Ureter (tissue), 1 donor: ENCODE results near the gene USP32. TPM values are rescaled to one million over a fixed set of nuclear protein-coding genes. Genes with fewer than 3 reads are reported as not detected.
"Not testable (repeated sequence)": the region's sequence is repeated elsewhere in the genome, so short reads cannot be mapped to it uniquely, and the experiment has no call there.

Source experiments
- DNase-seq: peaks from one replicate; pipeline ENCODE4 v3.0.0-alpha.2; 2020; ENCODE audit warnings: low spot score
- total RNA-seq: library from RNA; stranded (reverse); gene quantifications from one replicate; pipeline ENCODE4 v1.2.4, GENCODE V29; 2023
- donor health status: DM: yes; HTN: yes; CAD: no.

USP32 gene
- total RNA-seq, 1 donor from 2014 or later: 38.8 TPM

- no peak for DNase-seq
Measured at GRCh38 chr17:60410001-60410400, 18.1 kb upstream of the USP32 start.

- DNase-seq: no peak
Measured at GRCh38 chr17:60406887-60407286, 15.0 kb upstream of the USP32 start.

- no peak for DNase-seq
Measured at GRCh38 chr17:60403962-60404361, 12.0 kb upstream of the USP32 start.

- DNase-seq: no peak
Measured at GRCh38 chr17:60403523-60403810, 11.5 kb upstream of the USP32 start.

- no peak for DNase-seq
Measured at GRCh38 chr17:60401819-60402218, 9.9 kb upstream of the USP32 start.

- DNase-seq: no peak
Measured at GRCh38 chr17:60398227-60398959, 6.5 kb upstream of the USP32 start.

- DNase-seq: no peak
Measured at GRCh38 chr17:60396412-60396811, 4.5 kb upstream of the USP32 start.

- DNase-seq: no peak
Measured at GRCh38 chr17:60395508-60396065, 3.7 kb upstream of the USP32 start.

- DNase-seq: no peak
Measured at GRCh38 chr17:60393840-60394723, 2.1 kb upstream of the USP32 start.

- peak; percentile 65 for DNase-seq
Measured at GRCh38 chr17:60392845-60393702, 1.1 kb upstream of the USP32 start.

- no peak for DNase-seq
Measured at GRCh38 chr17:60391471-60392041, 377 bp downstream of the USP32 start.

GRCh38 chr17:60390925-60391470 lies 935 bp downstream of the USP32 start:
- DNase-seq: no peak

GRCh38 chr17:60390186-60390585 lies 1.7 kb downstream of the USP32 start:
- no peak for DNase-seq

- DNase-seq: no peak
Measured at GRCh38 chr17:60388742-60389141, 3.2 kb downstream of the USP32 start.

- no peak for DNase-seq
Measured at GRCh38 chr17:60387666-60388065, 4.3 kb downstream of the USP32 start.

GRCh38 chr17:60386147-60387058 lies 5.5 kb downstream of the USP32 start:
- DNase-seq: no peak

- DNase-seq: not testable (repeated sequence)
Measured at GRCh38 chr17:60384921-60385320, 7.0 kb downstream of the USP32 start.

- no peak for DNase-seq
Measured at GRCh38 chr17:60383379-60383778, 8.6 kb downstream of the USP32 start.

GRCh38 chr17:60381958-60382357 lies 10.0 kb downstream of the USP32 start:
- DNase-seq: no peak

- DNase-seq: not testable (repeated sequence)
Measured at GRCh38 chr17:60379461-60379860, 12.5 kb downstream of the USP32 start.
